Measurements from ENCODE around the gene AQP2. TPM values are rescaled to one million over a fixed set of nuclear protein-coding genes. Genes with fewer than 3 reads are reported as not detected.

Gene AQP2
- total RNA-seq, 1 donor from 2014 or later: not detected

GRCh38 chr12:49917166-49917787 lies 33.3 kb upstream of the AQP2 start:
- DNase-seq (ENCODE audit: low spot score): no peak
- intact Hi-C loops (cut with DNase I): no loop called here

DNA sequence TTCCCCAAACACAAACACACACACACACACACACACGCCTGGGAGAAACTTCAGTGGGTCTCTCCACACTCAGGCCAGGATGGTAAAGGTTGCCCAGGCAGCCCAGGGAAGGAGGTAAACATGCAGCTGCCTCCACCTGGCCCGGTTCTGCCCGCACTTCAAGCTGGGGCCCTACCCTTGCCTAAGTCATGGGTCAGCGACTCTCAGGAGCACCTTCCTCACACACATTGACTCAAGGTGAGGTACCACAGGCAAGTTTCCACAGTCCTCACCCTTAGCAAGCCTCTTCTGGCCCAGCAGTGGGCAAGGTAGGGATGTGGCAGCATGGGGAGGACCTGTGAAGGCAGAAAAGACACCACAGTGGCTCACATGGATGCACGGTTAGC lies 32.8 kb upstream of the AQP2 start:
- ATAC-seq (no peak), DNase-seq (ENCODE audit: low spot score) (no peak)
- intact Hi-C loops (cut with DNase I): no loop called here

More at GRCh38 chr12:49917166-49917787, 33.3 kb upstream of the AQP2 start:
- no peak for ATAC-seq

DNA sequence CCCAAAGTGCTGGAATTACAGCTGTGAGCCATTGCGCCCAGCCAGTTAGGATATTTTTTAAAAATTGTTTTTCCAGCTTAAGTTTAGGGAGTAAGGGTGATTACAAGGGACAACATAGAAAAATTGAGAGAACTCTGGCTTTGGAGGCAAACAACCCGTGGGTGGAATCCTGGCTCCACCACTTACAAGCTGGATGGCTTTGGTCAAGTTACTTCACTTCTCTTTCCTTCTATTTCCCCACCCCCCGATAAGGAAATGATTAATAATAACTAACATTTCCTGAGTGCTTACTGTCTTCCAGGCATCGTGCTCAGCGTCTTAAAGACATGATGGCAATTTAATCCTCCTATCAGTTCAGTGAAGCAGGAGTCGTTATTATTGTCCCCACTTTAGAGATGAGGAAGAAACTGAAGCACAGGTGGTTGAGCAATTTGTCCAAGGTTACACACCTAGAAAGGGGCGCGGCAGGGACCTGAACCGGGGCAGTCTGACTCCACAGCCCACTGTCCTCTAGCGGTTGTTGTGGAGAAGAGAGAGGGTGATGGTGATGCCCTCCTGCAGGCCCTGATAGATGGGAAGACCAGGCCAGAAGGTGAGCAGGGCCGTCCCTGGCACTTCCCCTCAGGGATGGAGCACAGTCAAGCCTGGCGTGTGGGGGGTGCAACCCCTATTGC lies 30.2 kb upstream of the AQP2 start:
- DNase-seq (ENCODE audit: low spot score) (no peak), ATAC-seq (no peak)

GRCh38 chr12:49920915-49921286 lies 29.6 kb upstream of the AQP2 start:
- ATAC-seq: no peak
- DNase-seq (ENCODE audit: low spot score): no peak
- intact Hi-C loops (cut with DNase I): no loop called here

More for the DNA sequence above, 30.2 kb upstream of the AQP2 start:
- intact Hi-C loops (cut with DNase I): no loop called here

DNA sequence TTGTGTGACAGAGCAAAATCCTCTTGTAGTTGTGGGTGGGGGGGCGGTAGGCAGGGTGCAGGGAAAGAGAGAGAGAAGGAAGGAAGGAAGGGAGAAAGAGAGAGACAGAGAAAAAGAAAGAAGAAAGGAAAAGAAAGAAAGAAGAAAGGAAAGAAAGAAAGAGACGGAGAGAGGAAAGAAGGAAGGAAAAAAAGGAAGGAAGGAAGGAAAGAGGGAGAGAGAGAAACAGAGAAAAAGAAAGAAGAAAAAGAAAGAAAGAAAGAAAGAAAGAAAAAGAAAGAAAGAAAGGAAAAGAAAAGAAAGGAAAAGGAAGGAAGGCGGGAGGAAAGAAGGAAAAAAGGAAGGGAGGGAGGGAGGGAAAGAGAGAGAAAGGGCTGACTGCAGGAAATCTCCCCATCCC lies 29.2 kb upstream of the AQP2 start:
- intact Hi-C loops (cut with DNase I): no loop called here
- ATAC-seq (no peak), DNase-seq (ENCODE audit: low spot score) (no peak)

- intact Hi-C loops (cut with DNase I): no loop called here
- ATAC-seq: no peak
Observed at GRCh38 chr12:49921936-49922335, 28.6 kb upstream of the AQP2 start.

DNA sequence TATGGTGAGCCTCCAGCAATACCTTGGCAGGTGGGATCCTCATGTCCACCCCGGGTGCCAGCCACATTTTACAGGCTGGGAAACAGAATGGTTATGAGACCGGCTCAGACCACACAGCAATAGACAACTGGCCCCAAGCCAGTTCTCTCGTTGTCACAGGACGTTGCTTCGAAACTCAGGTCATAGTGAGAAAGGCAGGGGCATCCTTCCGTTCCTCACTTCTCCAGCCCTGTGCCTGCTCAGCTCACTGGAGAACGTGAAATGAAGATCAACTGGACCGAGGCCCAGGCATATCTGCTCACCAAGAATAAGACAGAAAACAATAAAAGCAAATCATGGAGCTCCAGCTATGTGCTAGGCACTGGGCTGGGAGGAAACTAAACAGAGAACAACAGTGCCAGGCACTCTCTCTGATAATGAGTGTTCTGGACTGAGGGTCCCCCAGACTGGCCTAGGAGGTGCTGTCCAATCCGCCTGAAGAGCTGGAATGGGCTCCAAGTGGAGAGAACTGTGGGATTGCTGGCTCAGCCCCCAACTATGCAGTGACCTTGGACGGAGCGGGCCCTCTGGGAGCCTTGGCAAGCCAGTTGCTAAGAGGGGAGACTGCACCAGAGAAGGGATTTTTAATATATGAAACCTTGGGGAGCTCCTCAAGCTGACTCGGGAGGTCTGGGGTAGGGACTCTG lies 28.0 kb upstream of the AQP2 start:
- DNase-seq (ENCODE audit: low spot score): no peak
- peak; percentile 47 for ATAC-seq
- intact Hi-C loops (cut with DNase I): no loop called here

More at GRCh38 chr12:49921936-49922335, 28.6 kb upstream of the AQP2 start:
- no peak for DNase-seq (ENCODE audit: low spot score)

GRCh38 chr12:49923035-49923644 lies 27.4 kb upstream of the AQP2 start:
- ATAC-seq (peak; percentile 65), DNase-seq (ENCODE audit: low spot score) (no peak)
- intact Hi-C loops (cut with DNase I): no loop called here

DNA sequence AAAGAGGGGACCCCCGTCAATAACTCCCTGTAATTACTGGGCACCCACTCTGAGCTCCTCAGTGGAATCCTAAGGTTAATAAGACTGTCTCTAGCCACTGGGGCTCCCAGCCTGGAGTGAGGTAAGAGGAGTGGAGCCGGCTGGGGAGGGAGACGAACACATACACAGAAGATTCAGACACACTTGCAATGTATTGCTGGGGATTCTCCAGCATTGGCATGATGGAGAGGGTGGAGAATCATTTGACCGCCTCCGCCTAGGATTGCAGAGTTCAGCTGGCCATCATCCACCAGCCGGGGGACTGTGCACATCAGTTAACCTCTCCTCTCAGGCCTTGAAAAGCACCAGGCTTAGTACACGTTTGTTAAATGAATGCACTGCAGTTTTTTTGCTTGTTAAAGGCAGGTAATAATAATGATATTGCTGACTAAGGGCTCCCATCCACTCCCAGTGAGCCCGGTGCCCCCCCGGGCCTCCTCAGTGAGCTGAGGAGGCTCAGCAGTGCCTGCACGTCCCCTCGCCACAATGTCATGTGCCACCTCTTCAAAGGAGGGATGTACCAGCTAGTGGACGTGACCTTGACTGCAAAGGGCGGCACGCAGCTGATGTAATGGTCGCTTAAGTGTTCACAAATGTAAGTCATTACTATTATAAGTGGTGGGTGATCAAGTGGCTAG lies 26.5 kb upstream of the AQP2 start:
- intact Hi-C loops (cut with DNase I): no loop called here
- ATAC-seq (peak; percentile 31), DNase-seq (ENCODE audit: low spot score) (no peak)

- DNase-seq (ENCODE audit: low spot score) (no peak), ATAC-seq (peak; percentile 29)
- intact Hi-C loops (cut with DNase I): no loop called here
Observed at GRCh38 chr12:49924628-49925246, 25.8 kb upstream of the AQP2 start.

GRCh38 chr12:49925433-49926204 lies 24.9 kb upstream of the AQP2 start:
- no peak for ATAC-seq
- no peak for DNase-seq (ENCODE audit: low spot score)
- intact Hi-C loops (cut with DNase I): no loop called here

DNA sequence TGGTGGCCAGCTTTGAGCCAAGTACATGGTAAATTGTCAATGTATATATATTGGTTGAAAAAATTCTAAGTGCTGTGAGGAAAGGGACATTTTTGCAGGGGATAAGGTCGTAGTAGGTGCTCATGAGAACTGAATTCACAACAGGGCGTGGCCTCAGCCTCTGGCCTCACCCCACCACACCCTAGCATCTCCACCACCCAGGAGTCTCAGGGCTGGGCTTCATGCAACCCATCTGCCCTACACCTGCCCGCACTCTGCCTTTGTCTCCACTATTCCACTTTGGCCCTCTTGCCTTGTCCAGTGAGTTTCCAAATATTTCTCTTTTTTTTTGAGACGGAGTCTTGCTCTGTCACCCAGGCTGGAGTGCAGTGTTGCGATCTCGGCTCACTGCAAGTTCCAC lies 22.1 kb upstream of the AQP2 start:
- DNase-seq (ENCODE audit: low spot score) (no peak), ATAC-seq (no peak)
- intact Hi-C loops (cut with DNase I): no loop called here

DNA sequence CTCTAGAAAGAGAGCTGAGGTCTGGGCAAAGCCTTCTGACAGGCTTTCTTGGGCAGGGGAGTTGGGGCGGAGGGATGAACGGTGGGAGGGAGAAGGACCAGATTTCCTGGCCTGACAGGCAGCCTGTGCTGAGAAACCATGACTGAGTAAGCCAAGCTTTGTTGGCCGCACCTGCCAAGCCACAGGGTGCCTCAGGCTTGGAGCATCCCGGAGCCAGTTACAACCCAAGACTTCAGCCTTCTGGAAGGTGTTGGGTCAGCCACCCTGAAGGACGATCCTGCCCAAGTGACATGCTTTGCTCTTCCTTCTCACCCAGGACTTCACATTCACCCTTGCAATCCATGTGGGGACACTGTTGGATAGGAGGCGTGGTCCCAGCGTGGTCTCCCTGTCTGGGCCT lies 21.0 kb upstream of the AQP2 start:
- intact Hi-C loops (cut with DNase I): no loop called here
- ATAC-seq (no peak), DNase-seq (ENCODE audit: low spot score) (no peak)

GRCh38 chr12:49930515-49931288 lies 19.8 kb upstream of the AQP2 start:
- ATAC-seq (no peak), DNase-seq (ENCODE audit: low spot score) (no peak)
- intact Hi-C loops (cut with DNase I): no loop called here

- intact Hi-C loops (cut with DNase I): no loop called here
- DNase-seq (ENCODE audit: low spot score) (no peak), ATAC-seq (no peak)
Observed at GRCh38 chr12:49932023-49932422, 18.5 kb upstream of the AQP2 start.

GRCh38 chr12:49932533-49933130 lies 17.9 kb upstream of the AQP2 start:
- intact Hi-C loops (cut with DNase I): no loop called here
- DNase-seq (ENCODE audit: low spot score) (no peak), ATAC-seq (no peak)

DNA sequence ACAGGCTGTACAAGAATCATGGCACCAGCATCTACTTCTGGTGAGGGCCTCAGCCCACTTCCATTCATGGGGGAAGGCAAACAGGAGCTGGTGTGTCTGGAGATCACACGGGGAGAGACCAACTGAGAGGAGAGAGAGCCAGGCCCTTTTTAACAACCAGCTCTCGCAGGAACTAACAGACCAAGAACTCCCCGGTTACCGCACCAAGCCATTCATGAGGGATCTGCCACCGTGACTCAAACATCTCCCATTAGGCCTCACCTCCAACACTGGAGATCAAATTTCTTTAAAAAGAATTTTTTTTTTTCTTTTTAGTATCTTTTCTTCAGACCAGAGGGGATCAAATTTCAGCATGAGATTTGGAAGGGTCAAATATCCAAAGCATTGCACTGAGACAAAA lies 16.7 kb upstream of the AQP2 start:
- intact Hi-C loops (cut with DNase I): no loop called here
- DNase-seq (ENCODE audit: low spot score) (no peak), ATAC-seq (no peak)

Measured in sciatic nerve (tissue), 2 donors.